ENCODE results near the gene MACF1. TPM values are rescaled to one million over a fixed set of nuclear protein-coding genes. Genes with fewer than 3 reads are reported as not detected.

MACF1 gene
- total RNA-seq, 1 donor from 2014 or later = 431 TPM

GRCh38 chr1:39324888-39325287 is 120.4 kb downstream of the MACF1 start:
- DNase-seq (ENCODE audit: extremely low spot score, unreplicated experiment) = no peak
- H3K4me3 Mint-ChIP-seq (ENCODE audit: unreplicated experiment) = no peak overlapping the region
- no peaks in the 10 kb centered on the region for H3K9me3 Mint-ChIP-seq (ENCODE audit: unreplicated experiment)
- peaks cover 49% of the 10 kb centered on the region for H3K36me3 Mint-ChIP-seq (ENCODE audit: unreplicated experiment)
- no peak overlapping the region for H3K27ac Mint-ChIP-seq (ENCODE audit: unreplicated experiment)
- peaks cover 6% of the 10 kb centered on the region for H3K4me1 Mint-ChIP-seq (ENCODE audit: unreplicated experiment)
- H3K27me3 Mint-ChIP-seq (ENCODE audit: unreplicated experiment) = no peaks in the 10 kb centered on the region
- TF ChIP-seq CTCF (IDR thresholded peaks at IDR 0.05) = no peak

GRCh38 chr1:39326836-39327235 is 122.3 kb downstream of the MACF1 start:
- no peaks in the 10 kb centered on the region for H3K27me3 Mint-ChIP-seq (ENCODE audit: unreplicated experiment)
- peaks cover 43% of the 10 kb centered on the region for H3K36me3 Mint-ChIP-seq (ENCODE audit: unreplicated experiment)
- peaks cover 6% of the 10 kb centered on the region for H3K4me1 Mint-ChIP-seq (ENCODE audit: unreplicated experiment)
- no peak overlapping the region for H3K27ac Mint-ChIP-seq (ENCODE audit: unreplicated experiment)
- no peaks in the 10 kb centered on the region for H3K9me3 Mint-ChIP-seq (ENCODE audit: unreplicated experiment)
- DNase-seq (ENCODE audit: extremely low spot score, unreplicated experiment) = no peak
- TF ChIP-seq CTCF (IDR thresholded peaks at IDR 0.05) = no peak
- H3K4me3 Mint-ChIP-seq (ENCODE audit: unreplicated experiment) = no peak overlapping the region

- no peak for DNase-seq (ENCODE audit: extremely low spot score, unreplicated experiment)
- no peak overlapping the region for H3K27ac Mint-ChIP-seq (ENCODE audit: unreplicated experiment)
- peaks cover 47% of the 10 kb centered on the region for H3K36me3 Mint-ChIP-seq (ENCODE audit: unreplicated experiment)
- no peaks in the 10 kb centered on the region for H3K9me3 Mint-ChIP-seq (ENCODE audit: unreplicated experiment)
- H3K4me1 Mint-ChIP-seq (ENCODE audit: unreplicated experiment) = peaks cover 6% of the 10 kb centered on the region
- no peak for TF ChIP-seq CTCF (IDR thresholded peaks at IDR 0.05)
- no peaks in the 10 kb centered on the region for H3K27me3 Mint-ChIP-seq (ENCODE audit: unreplicated experiment)
- H3K4me3 Mint-ChIP-seq (ENCODE audit: unreplicated experiment) = no peak overlapping the region
Observed at GRCh38 chr1:39328095-39328494, 123.6 kb downstream of the MACF1 start.

- Mint-ChIP-seq H3K4me3 (ENCODE audit: unreplicated experiment) (no peak overlapping the region), H3K4me1 (ENCODE audit: unreplicated experiment) (peaks cover 6% of the 10 kb centered on the region), H3K36me3 (ENCODE audit: unreplicated experiment) (peaks cover 52% of the 10 kb centered on the region), H3K27ac (ENCODE audit: unreplicated experiment) (no peak overlapping the region), H3K27me3 (ENCODE audit: unreplicated experiment) (no peaks in the 10 kb centered on the region), H3K9me3 (ENCODE audit: unreplicated experiment) (no peaks in the 10 kb centered on the region)
- no peak for DNase-seq (ENCODE audit: extremely low spot score, unreplicated experiment)
- TF ChIP-seq CTCF (IDR thresholded peaks at IDR 0.05) = no peak
Observed at GRCh38 chr1:39328586-39329121, 124.2 kb downstream of the MACF1 start.

- Mint-ChIP-seq H3K27me3 (ENCODE audit: unreplicated experiment) (no peaks in the 10 kb centered on the region), H3K27ac (ENCODE audit: unreplicated experiment) (no peak overlapping the region), H3K36me3 (ENCODE audit: unreplicated experiment) (peaks cover 62% of the 10 kb centered on the region), H3K4me1 (ENCODE audit: unreplicated experiment) (peaks cover 6% of the 10 kb centered on the region), H3K9me3 (ENCODE audit: unreplicated experiment) (no peaks in the 10 kb centered on the region), H3K4me3 (ENCODE audit: unreplicated experiment) (no peak overlapping the region)
- no peak for TF ChIP-seq CTCF (IDR thresholded peaks at IDR 0.05)
- no peak for DNase-seq (ENCODE audit: extremely low spot score, unreplicated experiment)
Observed at GRCh38 chr1:39331647-39332046, 127.2 kb downstream of the MACF1 start.

Data from osteocyte (in vitro differentiated cells).